WERI-Rb-1 (cell line): ENCODE results near the gene GFPT2.

Experiments
- DNase-seq: peaks from one replicate; pipeline ENCODE4 v3.0.0-alpha.2; 2020
- H3K27ac ChIP-seq: fragments of 250-450 bp; sonication (Bioruptor Pico); 2 replicates; pipeline ENCODE4 v1.5.1; 2020; ENCODE audit warnings: mild to moderate bottlenecking, moderate library complexity
- H3K27me3 ChIP-seq: fragments of 250-450 bp; sonication (Bioruptor Pico); 2 replicates; pipeline ENCODE4 v1.5.1; 2021; ENCODE audit warnings: mild to moderate bottlenecking, low read depth, moderate library complexity; ENCODE audit not compliant: insufficient read depth, severe bottlenecking
- H3K36me3 ChIP-seq: fragments of 250-450 bp; sonication (Bioruptor Pico); 2 replicates; pipeline ENCODE4 v1.5.1; 2020; ENCODE audit warnings: mild to moderate bottlenecking, moderate library complexity
- H3K4me3 ChIP-seq: 2 replicates; pipeline ENCODE4 v1.5.1; 2011; ENCODE audit warnings: low read depth, mild to moderate bottlenecking, control low read depth, low read length
- H3K9me3 ChIP-seq: fragments of 250-450 bp; sonication (Bioruptor Pico); 2 replicates; pipeline ENCODE4 v1.5.1; 2021; ENCODE audit warnings: mild to moderate bottlenecking, moderate library complexity; ENCODE audit not compliant: severe bottlenecking
- CTCF ChIP-seq: IDR thresholded peaks from 2 replicates; pipeline ENCODE4 v1.5.1; 2011; ENCODE audit warnings: low read depth, mild to moderate bottlenecking, control low read depth, inconsistent platforms, low read length

The GFPT2 gene

GRCh38 chr5:180333661-180334060, 19.5 kb downstream of the GFPT2 start:
- Histone ChIP-seq H3K9me3 (no peaks in the 10 kb centered on the region), H3K36me3 (no peaks in the 10 kb centered on the region), H3K4me3 (no peak overlapping the region), H3K27ac (no peak overlapping the region), H3K27me3 (no peaks in the 10 kb centered on the region)
- TF ChIP-seq CTCF: no peak
- DNase-seq: no peak

DNA sequence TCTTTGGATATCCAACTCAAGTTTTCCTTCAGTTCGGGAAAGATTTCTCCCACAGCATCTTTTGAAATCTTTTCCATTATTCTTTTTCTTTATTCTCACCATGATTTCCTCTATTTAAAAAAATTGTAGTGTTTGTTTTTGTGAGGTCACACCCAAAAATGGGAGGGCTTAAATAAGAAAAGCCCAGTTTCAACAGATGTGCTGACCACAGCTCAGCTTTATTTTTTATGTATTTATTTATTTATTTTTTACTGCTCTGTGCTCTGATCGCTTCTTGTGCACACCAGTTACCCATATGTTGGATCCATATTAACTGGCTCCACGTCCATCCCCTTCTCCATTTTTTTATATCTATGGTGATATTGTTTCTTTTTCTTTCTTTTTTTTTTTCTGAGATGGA, 20.3 kb downstream of the GFPT2 start:
- H3K27me3 ChIP-seq: no peaks in the 10 kb centered on the region
- no peaks in the 10 kb centered on the region for H3K9me3 ChIP-seq
- no peak for TF ChIP-seq CTCF
- DNase-seq: no peak
- no peaks in the 10 kb centered on the region for H3K36me3 ChIP-seq
- no peak overlapping the region for H3K4me3 ChIP-seq
- H3K27ac ChIP-seq: no peak overlapping the region

GRCh38 chr5:180332051-180332517, 21.1 kb downstream of the GFPT2 start:
- Histone ChIP-seq H3K36me3 (no peaks in the 10 kb centered on the region), H3K4me3 (no peak overlapping the region), H3K27ac (no peak overlapping the region), H3K27me3 (no peaks in the 10 kb centered on the region), H3K9me3 (no peaks in the 10 kb centered on the region)
- TF ChIP-seq CTCF: no peak
- DNase-seq: no peak

DNA sequence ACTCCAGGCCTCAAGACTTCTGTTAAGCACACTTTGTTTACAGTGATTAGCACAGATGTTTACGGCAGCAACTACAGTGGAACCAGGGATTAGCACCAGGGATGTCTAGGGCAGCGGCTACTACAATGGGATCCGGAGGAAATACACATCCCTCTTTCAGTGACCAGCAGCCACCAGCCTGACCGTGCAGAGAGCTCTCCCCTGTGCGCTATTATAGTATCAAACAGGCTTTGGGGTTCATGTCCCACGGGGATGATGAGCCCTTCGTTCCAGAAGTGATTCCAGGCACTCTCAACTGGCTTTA, 21.5 kb downstream of the GFPT2 start:
- DNase-seq: no peak

DNA sequence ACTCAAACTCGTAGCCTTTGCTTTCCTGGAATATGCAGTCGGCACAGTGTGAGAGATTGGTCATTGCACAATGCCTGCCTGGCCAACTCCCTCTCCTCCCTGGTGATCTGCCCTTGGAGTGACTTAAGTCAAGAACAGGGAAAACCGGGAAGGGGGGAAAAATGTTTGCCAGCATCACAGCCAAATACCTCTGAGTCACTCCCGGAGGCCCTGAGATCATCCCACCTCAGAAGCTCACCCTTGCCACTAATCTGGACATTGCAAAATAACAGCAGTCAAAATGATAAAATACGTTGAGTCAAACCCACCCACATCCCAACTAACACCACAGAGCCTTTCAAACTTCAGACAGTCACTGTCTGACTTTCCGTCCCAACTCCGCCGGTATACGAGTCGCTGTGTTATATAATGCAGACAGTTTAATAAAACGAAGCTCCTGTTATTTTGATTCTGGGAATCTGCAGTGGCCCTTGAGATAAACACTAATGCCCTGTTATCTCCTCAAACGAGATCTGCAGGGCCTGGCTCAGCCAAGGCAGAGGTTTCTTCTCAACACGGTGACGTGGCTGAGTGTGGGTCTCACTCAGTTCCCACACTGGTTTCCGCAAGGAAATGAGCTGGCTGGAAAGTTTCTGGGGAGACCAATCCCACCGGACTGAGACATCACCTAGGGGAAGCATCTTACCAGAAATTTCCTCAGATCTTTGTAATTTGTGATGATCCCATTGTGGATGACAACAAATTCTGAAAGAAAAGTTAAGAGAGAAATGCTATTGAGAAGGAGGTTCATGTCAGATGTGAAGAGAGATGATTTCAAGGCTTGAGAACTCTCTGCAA, 22.1 kb downstream of the GFPT2 start:
- Histone ChIP-seq H3K4me3 (no peak overlapping the region), H3K27me3 (no peaks in the 10 kb centered on the region), H3K9me3 (no peaks in the 10 kb centered on the region), H3K27ac (no peak overlapping the region), H3K36me3 (no peaks in the 10 kb centered on the region)
- no peak for DNase-seq
- no peak for TF ChIP-seq CTCF

More for the DNA sequence above, 21.5 kb downstream of the GFPT2 start:
- H3K27ac ChIP-seq: no peak overlapping the region
- no peak for TF ChIP-seq CTCF
- H3K9me3 ChIP-seq: no peaks in the 10 kb centered on the region
- H3K36me3 ChIP-seq: no peaks in the 10 kb centered on the region
- no peak overlapping the region for H3K4me3 ChIP-seq
- H3K27me3 ChIP-seq: no peaks in the 10 kb centered on the region

DNA sequence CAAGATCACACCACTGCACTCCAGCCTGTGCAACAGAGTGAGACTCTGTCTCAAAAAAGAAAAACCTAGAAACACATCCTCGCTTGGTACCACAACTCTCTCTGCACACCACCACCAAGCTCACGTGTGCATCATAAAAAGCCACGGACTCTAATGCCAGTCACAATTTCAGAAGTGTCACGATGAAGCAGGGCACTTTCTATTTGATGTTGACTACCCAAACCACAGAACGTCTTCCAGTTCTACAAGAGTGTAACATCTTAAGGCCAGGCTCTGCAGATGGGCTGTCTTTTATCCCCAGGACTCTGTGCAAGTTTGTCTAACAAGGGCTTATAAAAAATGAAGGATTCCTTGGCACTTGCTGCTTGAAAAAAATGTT, 22.9 kb downstream of the GFPT2 start:
- H3K9me3 ChIP-seq: no peaks in the 10 kb centered on the region
- TF ChIP-seq CTCF: no peak
- no peaks in the 10 kb centered on the region for H3K36me3 ChIP-seq
- no peak overlapping the region for H3K4me3 ChIP-seq
- no peak for DNase-seq
- no peak overlapping the region for H3K27ac ChIP-seq
- H3K27me3 ChIP-seq: no peaks in the 10 kb centered on the region
